GM12878 (cell line): ENCODE results near the gene PODN. TPM values are rescaled to one million over a fixed set of nuclear protein-coding genes. Genes with fewer than 3 reads are reported as not detected.

Source experiments
- ATAC-seq: fragments of 200-7000 bp; cut with Tn5 transposase; 3 replicates; pipeline ENCODE4 v1.9.1; 2020; ENCODE audit warnings: mild to moderate bottlenecking, moderate library complexity
- BruUV-seq: library from RNA; stranded (reverse); fragments of 400-500 nt; replicated peaks from 2 replicates; lab custom pipeline; 2021; lab: Mats Ljungman, UMichigan
- CTCF ChIA-PET: fragments of 300-600 bp; sonication (Branson Sonifier 250); formaldehyde crosslinking; extraction: SDS; loops from one replicate; lab custom pipeline; 2021; ENCODE audit warnings: inconsistent platforms; lab: Yijun Ruan, JAX
- POLR2A ChIA-PET: fragments of 350-600 bp; formaldehyde crosslinking; extraction: SDS; loops from one replicate; lab custom pipeline; 2021; ENCODE audit warnings: inconsistent platforms; lab: Charles Lee
- RAD21 ChIA-PET: fragments of 300-600 bp; sonication (Branson Sonifier 250); formaldehyde crosslinking; loops from one replicate; lab custom pipeline; 2023; ENCODE audit warnings: antibody characterized with exemption; ENCODE audit not compliant: unreplicated experiment; lab: Charles Lee
- SMC1A ChIA-PET: fragments of 300-600 bp; sonication (Branson Sonifier 250); formaldehyde crosslinking; loops from one replicate; lab custom pipeline; 2023; ENCODE audit not compliant: unreplicated experiment, uncharacterized antibody; lab: Charles Lee
- DNase-seq: peaks from one replicate; pipeline ENCODE4 v3.0.0-alpha.2; 2011; ENCODE audit warnings: low read depth, low spot score
- FAIRE-seq: peaks from 3 replicates; lab custom pipeline; 2011; peaks lifted over from hg19 to GRCh38; lab: Jason Lieb, UNC
- H2AFZ ChIP-seq: 2 replicates; pipeline ENCODE4 v1.6.0; 2011; ENCODE audit warnings: low read depth, low read length, control low read depth; ENCODE audit not compliant: control insufficient read depth
- H3K27ac ChIP-seq: 2 replicates; pipeline ENCODE4 v1.5.1; 2011; ENCODE audit warnings: control low read depth; ENCODE audit not compliant: control insufficient read depth, insufficient read depth
- H3K27me3 ChIP-seq, 2 experiments: replicated peaks in 1 of 2; 2 replicates each; pipeline versions ENCODE4 v1.6.0 to v1.6.1; 2011; ENCODE audit warnings: low read length in 1 of 2; ENCODE audit not compliant: control insufficient read depth in 2 of 2, insufficient read depth in 2 of 2
- H3K36me3 ChIP-seq, 2 experiments: 2 replicates each; pipeline ENCODE4 v1.5.1; 2011; ENCODE audit warnings: low read length in 1 of 2; ENCODE audit not compliant: control insufficient read depth in 2 of 2, insufficient read depth in 2 of 2
- H3K4me1 ChIP-seq: 2 replicates; pipeline ENCODE4 v1.6.1; 2011; ENCODE audit warnings: mild to moderate bottlenecking, low read length, moderate library complexity, mixed read lengths; ENCODE audit not compliant: control insufficient read depth, insufficient read depth
- H3K4me2 ChIP-seq: 2 replicates; pipeline ENCODE4 v1.6.0; 2011; ENCODE audit warnings: control low read depth; ENCODE audit not compliant: control insufficient read depth, insufficient read depth
- H3K4me3 ChIP-seq: fragments of 200-600 bp; sonication (generic); 2 replicates; pipeline ENCODE4 v1.5.1; 2016
- H3K79me2 ChIP-seq: 2 replicates; pipeline ENCODE4 v1.6.0; 2011; ENCODE audit warnings: low read length; ENCODE audit not compliant: control insufficient read depth, insufficient read depth
- H3K9ac ChIP-seq: 2 replicates; pipeline ENCODE4 v1.8.0; 2011; ENCODE audit warnings: low read length, control low read depth, mixed read lengths; ENCODE audit not compliant: control insufficient read depth, insufficient read depth
- H3K9me3 ChIP-seq: replicated peaks from 3 replicates; pipeline ENCODE4 v1.5.1; 2011; ENCODE audit warnings: mild to moderate bottlenecking, low read length; ENCODE audit not compliant: control insufficient read depth, insufficient read depth
- H4K20me1 ChIP-seq: 2 replicates; pipeline ENCODE4 v1.6.0; 2011; ENCODE audit not compliant: control insufficient read depth, insufficient read depth
- CHD1 ChIP-seq: IDR thresholded peaks from 2 replicates; pipeline ENCODE4 v1.6.1; 2012; ENCODE audit warnings: low read depth, low read length, improper control_type of control experiment
- FOS ChIP-seq: IDR thresholded peaks from 3 replicates; pipeline ENCODE4 v1.6.1; 2011; ENCODE audit warnings: borderline replicate concordance; ENCODE audit not compliant: insufficient read length; ENCODE audit errors: extremely low read depth
- IRF4 ChIP-seq: IDR thresholded peaks from 2 replicates; pipeline ENCODE4 v1.6.1; 2011; ENCODE audit warnings: low read depth, low read length
- JUNB ChIP-seq: IDR thresholded peaks from 2 replicates; pipeline ENCODE4 v1.6.1; 2016; ENCODE audit warnings: antibody characterized with exemption, mild to moderate bottlenecking
- MYB ChIP-seq: fragments of 150-350 bp; IDR thresholded peaks from 2 replicates; pipeline ENCODE4 v1.6.1; 2014; ENCODE audit warnings: mild to moderate bottlenecking, low read depth, low read length, borderline replicate concordance
- SUPT20H ChIP-seq: IDR thresholded peaks from 2 replicates; pipeline ENCODE4 v1.6.1; 2011; ENCODE audit warnings: low read depth, mild to moderate bottlenecking, low read length, moderate library complexity, borderline replicate concordance; ENCODE audit not compliant: control insufficient read depth
- ZBTB11 ChIP-seq: fragments of 450-650 bp; formaldehyde crosslinking; IDR thresholded peaks from 2 replicates; pipeline ENCODE4 v1.5.0; 2022; ENCODE audit warnings: mild to moderate bottlenecking, missing genetic modification characterization
- ZBTB40 ChIP-seq: fragments of 450-650 bp; IDR thresholded peaks from 2 replicates; pipeline ENCODE4 v1.6.1; 2016; ENCODE audit warnings: mild to moderate bottlenecking, moderate library complexity, borderline replicate concordance
- WGBS: methylation state at CpG from one replicate; pipeline ENCODE4 v1.1.6; 2016; ENCODE audit warnings: low lambda C conversion rate; ENCODE audit not compliant: insufficient replicate concordance, insufficient coverage; ENCODE audit errors: missing lambda C conversion rate; 5-methylcytosine and 5-hydroxymethylcytosine counted together
- in situ Hi-C: fragments of 300-500 bp; cut with MboI; formaldehyde crosslinking; loops from 9 replicates; pipeline ENCODE4 v1.14.3; 2018; ENCODE audit warnings: mixed read lengths
- intact Hi-C: fragments of 100-400 bp; cut with micrococcal nuclease; formaldehyde crosslinking; loops from one replicate; pipeline ENCODE4 v1.14.2; 2022; ENCODE audit not compliant: unreplicated experiment
- polyA plus RNA-seq, 11 experiments: library from polyadenylated mRNA; depleted of rRNA in 4 of 11; unstranded in 6 of 11; stranded (reverse) in 5 of 11; fragments of >200 nt; fragmentation: Nextera tagmentation in 4 of 11; fragmentation: Illumina TruSeq in 1 of 11; extraction: Ambion mirVana in 4 of 11; extraction: Trizol in 1 of 11; gene quantifications; 1 replicate in 1 of 11; 2 replicates in 10 of 11; pipeline versions ENCODE4 v1.2.1 to v1.2.3, GENCODE V29; 2011 to 2016; ENCODE audit warnings: inconsistent platforms in 2 of 11, missing spikeins in 2 of 11, low read depth in 1 of 11
- total RNA-seq, 4 experiments: library from RNA; depleted of rRNA in 3 of 4; stranded (reverse); fragments of >200 nt in 3 of 4; fragmentation: Illumina TruSeq in 1 of 4; extraction: Trizol in 1 of 4; gene quantifications; 2 replicates each; pipeline versions ENCODE4 v1.2.1 to v1.2.3, GENCODE V29; 2013 to 2021

The PODN gene
- total and polyA plus RNA-seq, 10 of the 15 experiments (the other 5 are each of a cell fraction or from before 2014, with no cell fraction given): 0.10 TPM; not detected in 9

- intact Hi-C loops (no loop called here), in situ Hi-C loops (no loop called here)
- no peak overlapping the region for H3K27ac ChIP-seq
- H3K9ac ChIP-seq: no peak overlapping the region
- H3K9me3 ChIP-seq: no peaks in the 10 kb centered on the region
- RAD21 ChIA-PET: no interaction called here
- TF ChIP-seq ZBTB40: no peak
- TF ChIP-seq IRF4: no peak
- H2AFZ ChIP-seq: no peak overlapping the region
- no peaks in the 10 kb centered on the region for H3K4me1 ChIP-seq
- no TSS peak for BruUV-seq
- no peaks in the 10 kb centered on the region for H4K20me1 ChIP-seq
- H3K4me2 ChIP-seq: no peak overlapping the region
- no peak for FAIRE-seq
- SMC1A ChIA-PET: no interaction called here
- CTCF ChIA-PET: interaction anchor here (0.6 kb wide), 1 partner anchor 794 kb away, joined by 3 read pairs; no protein-coding TSS in a partner anchor
- H3K27me3 ChIP-seq: no peaks in the 10 kb centered on the region
- POLR2A ChIA-PET: no interaction called here
- WGBS: 39% methylated on average over 4 of the region's 4 CpGs
- H3K36me3 ChIP-seq: no peaks in the 10 kb centered on the region
- no peak overlapping the region for H3K4me3 ChIP-seq
- no peak for ATAC-seq
- H3K79me2 ChIP-seq: no peaks in the 10 kb centered on the region
- DNase-seq: no peak
Observed at GRCh38 chr1:53075206-53075605, 13.2 kb downstream of the PODN start.

- no peaks in the 10 kb centered on the region for H3K36me3 ChIP-seq
- ChIA-PET POLR2A (no interaction called here), CTCF (interaction anchor here (0.6 kb wide), 1 partner anchor 795 kb away, joined by 3 read pairs; no protein-coding TSS in a partner anchor), SMC1A (no interaction called here), RAD21 (no interaction called here)
- H3K27me3 ChIP-seq: no peaks in the 10 kb centered on the region
- no peaks in the 10 kb centered on the region for H3K4me1 ChIP-seq
- no peaks in the 10 kb centered on the region for H4K20me1 ChIP-seq
- intact Hi-C loops (no loop called here), in situ Hi-C loops (no loop called here)
- 38% methylated on average over 8 of the region's 8 CpGs for WGBS
- no TSS peak for BruUV-seq
- H3K9me3 ChIP-seq: no peaks in the 10 kb centered on the region
- no peak overlapping the region for H3K9ac ChIP-seq
- H3K4me3 ChIP-seq: no peak overlapping the region
- ATAC-seq (no peak), FAIRE-seq (no peak), DNase-seq (no peak)
- H3K79me2 ChIP-seq: no peaks in the 10 kb centered on the region
- H2AFZ ChIP-seq: no peak overlapping the region
- H3K27ac ChIP-seq: no peak overlapping the region
- no peak overlapping the region for H3K4me2 ChIP-seq
- TF ChIP-seq SUPT20H (no peak), FOS (no peak), JUNB (no peak), ZBTB11 (CRISPR knock-in tag) (no peak), MYB (no peak), CHD1 (no peak)
Observed at GRCh38 chr1:53075761-53076163, 13.7 kb downstream of the PODN start.
